IMR-90 (cell line): ENCODE measurements around the gene KIF1C. TPM values are rescaled to one million over a fixed set of nuclear protein-coding genes. Genes with fewer than 3 reads are reported as not detected.

Source experiments
- ATAC-seq: fragments of 200-7000 bp; cut with Tn5 transposase; 2 replicates; pipeline ENCODE4 v1.9.1; 2020; ENCODE audit warnings: low read depth, mild to moderate bottlenecking, moderate library complexity
- BruUV-seq: library from RNA; stranded (reverse); fragments of 400-500 nt; replicated peaks from 2 replicates; lab custom pipeline; 2021; lab: Mats Ljungman, UMichigan
- CTCF ChIA-PET: fragments of 300-600 bp; formaldehyde crosslinking; extraction: SDS; loops from one replicate; lab custom pipeline; 2021; ENCODE audit warnings: antibody characterized with exemption; lab: Yijun Ruan, JAX
- POLR2A ChIA-PET: fragments of 300-600 bp; sonication (Branson Sonifier 250); formaldehyde crosslinking; loops from one replicate; lab custom pipeline; 2022; ENCODE audit warnings: antibody characterized with exemption; ENCODE audit not compliant: unreplicated experiment; lab: Charles Lee
- DNase-seq: peaks from one replicate; pipeline ENCODE4 v3.0.0; 2013
- H2AFZ ChIP-seq: replicated peaks from 2 replicates; pipeline ENCODE3; 2013; ENCODE audit warnings: low read length, mild to moderate bottlenecking; ENCODE audit not compliant: poor library complexity
- H2AK5ac ChIP-seq: 2 replicates; pipeline ENCODE4 v1.6.1; 2013; ENCODE audit warnings: low read depth, low read length, inconsistent platforms
- H2AK9ac ChIP-seq: replicated peaks from 2 replicates; pipeline ENCODE3; 2013; ENCODE audit warnings: mild to moderate bottlenecking, low read depth, low read length, moderate library complexity; ENCODE audit not compliant: poor library complexity
- H2BK120ac ChIP-seq: 2 replicates; pipeline ENCODE4 v1.6.1; 2013; ENCODE audit warnings: low read depth, low read length, inconsistent platforms
- H2BK15ac ChIP-seq: 3 replicates; pipeline ENCODE4 v1.6.1; 2013; ENCODE audit warnings: low read depth, low read length, inconsistent platforms
- H2BK20ac ChIP-seq: 2 replicates; pipeline ENCODE4 v1.6.1; 2013; ENCODE audit warnings: low read depth, mild to moderate bottlenecking, inconsistent platforms, low read length, moderate library complexity
- H2BK5ac ChIP-seq: 2 replicates; pipeline ENCODE4 v1.6.1; 2013; ENCODE audit warnings: mild to moderate bottlenecking, low read depth, low read length, inconsistent platforms; ENCODE audit not compliant: poor library complexity, severe bottlenecking
- H3K14ac ChIP-seq: replicated peaks from 2 replicates; pipeline ENCODE4 v1.6.1; 2013; ENCODE audit warnings: low read depth, low read length, inconsistent platforms
- H3K18ac ChIP-seq: 2 replicates; pipeline ENCODE4 v1.6.1; 2013; ENCODE audit warnings: low read depth, low read length, control low read depth
- H3K23ac ChIP-seq: 2 replicates; pipeline ENCODE4 v1.6.1; 2013; ENCODE audit warnings: low read depth, low read length, inconsistent platforms
- H3K27ac ChIP-seq: 2 replicates; pipeline ENCODE4 v1.5.1; 2013; ENCODE audit warnings: mild to moderate bottlenecking, control low read depth, low read length; ENCODE audit not compliant: insufficient read depth
- H3K27me3 ChIP-seq: 2 replicates; pipeline ENCODE4 v1.6.1; 2013; ENCODE audit warnings: low read length; ENCODE audit not compliant: control insufficient read depth, insufficient read depth
- H3K36me3 ChIP-seq: 2 replicates; pipeline ENCODE4 v1.6.1; 2013; ENCODE audit warnings: low read length, mixed read lengths; ENCODE audit not compliant: control insufficient read depth, insufficient read depth
- H3K4ac ChIP-seq: 2 replicates; pipeline ENCODE4 v1.6.1; 2013; ENCODE audit warnings: low read depth, low read length, inconsistent platforms
- H3K4me1 ChIP-seq: 2 replicates; pipeline ENCODE4 v1.6.1; 2013; ENCODE audit warnings: low read length, mixed read lengths; ENCODE audit not compliant: control insufficient read depth, insufficient read depth
- H3K4me2 ChIP-seq: 2 replicates; pipeline ENCODE4 v1.6.1; 2013; ENCODE audit warnings: low read depth, mild to moderate bottlenecking, control low read depth, low read length, moderate library complexity
- H3K4me3 ChIP-seq: 2 replicates; pipeline ENCODE4 v1.5.1; 2013; ENCODE audit warnings: low read depth, mild to moderate bottlenecking, control low read depth, low read length, moderate library complexity; ENCODE audit not compliant: insufficient read depth
- H3K56ac ChIP-seq: 2 replicates; pipeline ENCODE4 v1.6.1; 2013; ENCODE audit warnings: low read length, inconsistent platforms; ENCODE audit not compliant: insufficient read depth; ENCODE audit errors: extremely low read depth
- H3K79me1 ChIP-seq, 2 experiments: 2 replicates each; pipeline ENCODE4 v1.6.1; 2013; ENCODE audit warnings: low read length in 2 of 2, inconsistent platforms in 1 of 2, low read depth in 1 of 2
- H3K9ac ChIP-seq: 2 replicates; pipeline ENCODE4 v1.6.1; 2013; ENCODE audit warnings: low read depth, low read length, control low read depth
- H3K9me1 ChIP-seq: 2 replicates; pipeline ENCODE4 v1.6.1; 2013; ENCODE audit warnings: low read length, inconsistent platforms; ENCODE audit not compliant: insufficient read depth
- H3K9me3 ChIP-seq: 2 replicates; pipeline ENCODE4 v1.6.1; 2013; ENCODE audit warnings: low read length; ENCODE audit not compliant: control insufficient read depth, insufficient read depth
- H4K20me1 ChIP-seq: 2 replicates; pipeline ENCODE4 v1.6.1; 2013; ENCODE audit warnings: low read length, inconsistent platforms; ENCODE audit not compliant: insufficient read depth
- H4K5ac ChIP-seq: 2 replicates; pipeline ENCODE4 v1.6.1; 2013; ENCODE audit warnings: mild to moderate bottlenecking, low read depth, low read length, control low read depth
- H4K8ac ChIP-seq, 2 experiments: 2 replicates each; pipeline ENCODE4 v1.6.1; 2013; ENCODE audit warnings: low read depth in 2 of 2, low read length in 2 of 2, control low read depth in 1 of 2, inconsistent platforms in 1 of 2
- H4K91ac ChIP-seq: 2 replicates; pipeline ENCODE4 v1.6.1; 2013; ENCODE audit warnings: low read depth, low read length, inconsistent platforms; ENCODE audit not compliant: insufficient read depth
- BHLHE40 ChIP-seq: fragments of 150-350 bp; IDR thresholded peaks from 2 replicates; pipeline ENCODE4 v1.6.1; 2016; ENCODE audit warnings: mild to moderate bottlenecking, low read depth, low read length
- CEBPB ChIP-seq: IDR thresholded peaks from 2 replicates; pipeline ENCODE4 v1.6.1; 2012; ENCODE audit warnings: low read depth, low read length, improper control_type of control experiment
- CHD1 ChIP-seq: IDR thresholded peaks from 2 replicates; pipeline ENCODE4 v1.6.1; 2012; ENCODE audit warnings: low read depth, low read length, improper control_type of control experiment
- CTCF ChIP-seq: conservative IDR thresholded peaks from 2 replicates; pipeline ENCODE4 v1.5.1; 2012; ENCODE audit warnings: mild to moderate bottlenecking, low read depth, low read length, improper control_type of control experiment
- FOS ChIP-seq: fragments of 150-350 bp; IDR thresholded peaks from 2 replicates; pipeline ENCODE4 v1.6.1; 2016; ENCODE audit warnings: low read depth, low read length
- MAFK ChIP-seq: IDR thresholded peaks from 2 replicates; pipeline ENCODE4 v1.6.1; 2012; ENCODE audit warnings: low read depth, low read length, improper control_type of control experiment
- MAZ ChIP-seq: IDR thresholded peaks from 2 replicates; pipeline ENCODE4 v1.6.1; 2012; ENCODE audit warnings: low read depth, mild to moderate bottlenecking, low read length, improper control_type of control experiment, moderate library complexity, borderline replicate concordance
- MXI1 ChIP-seq: IDR thresholded peaks from 2 replicates; pipeline ENCODE4 v1.6.1; 2012; ENCODE audit warnings: low read depth, mild to moderate bottlenecking, low read length, moderate library complexity, borderline replicate concordance
- NFE2L2 ChIP-seq: fragments of 150-350 bp; IDR thresholded peaks from 2 replicates; pipeline ENCODE4 v1.6.1; 2016; ENCODE audit warnings: low read depth, mild to moderate bottlenecking, low read length
- POLR2A ChIP-seq: IDR thresholded peaks from 2 replicates; pipeline ENCODE4 v1.6.1; 2012; ENCODE audit warnings: mild to moderate bottlenecking, low read depth, low read length
- RAD21 ChIP-seq: IDR thresholded peaks from 2 replicates; pipeline ENCODE4 v1.6.1; 2012; ENCODE audit warnings: low read length, improper control_type of control experiment
- RCOR1 ChIP-seq: IDR thresholded peaks from 2 replicates; pipeline ENCODE4 v1.6.1; 2012; ENCODE audit warnings: mild to moderate bottlenecking, low read length, improper control_type of control experiment; ENCODE audit not compliant: insufficient replicate concordance
- RFX5 ChIP-seq: IDR thresholded peaks from 2 replicates; pipeline ENCODE4 v1.8.0; 2012; ENCODE audit warnings: low read depth, mild to moderate bottlenecking, low read length, moderate library complexity
- SMC3 ChIP-seq: fragments of 150-350 bp; IDR thresholded peaks from 2 replicates; pipeline ENCODE4 v1.6.1; 2016; ENCODE audit warnings: low read depth, mild to moderate bottlenecking, antibody characterized with exemption, low read length, moderate library complexity
- USF2 ChIP-seq: fragments of 150-350 bp; IDR thresholded peaks from 2 replicates; pipeline ENCODE4 v1.6.1; 2017; ENCODE audit warnings: mild to moderate bottlenecking, antibody characterized with exemption, low read length, low read depth
- WGBS, 2 experiments: methylation state at CpG; one replicate each; pipeline versions ENCODE4 v1.1.5 to v1.1.7; 2013; ENCODE audit warnings: missing lambda C conversion rate in 2 of 2; ENCODE audit not compliant: insufficient read length in 1 of 2; ENCODE audit errors: extremely low coverage in 2 of 2; 5-methylcytosine and 5-hydroxymethylcytosine counted together
- dilution Hi-C: fragments of 300-500 bp; cut with HindIII; formaldehyde crosslinking; loops from one replicate; pipeline ENCODE4 v1.14.3; 2018; ENCODE audit warnings: low sequenced_read_pairs; ENCODE audit not compliant: unreplicated experiment
- in situ Hi-C: fragments of 300-500 bp; cut with MboI; formaldehyde crosslinking; loops from 3 replicates; pipeline ENCODE4 v1.14.3; 2019; ENCODE audit warnings: low sequenced_read_pairs, inconsistent platforms, mixed read lengths
- intact Hi-C: fragments of 100-400 bp; cut with micrococcal nuclease; formaldehyde crosslinking; loops from 2 replicates; pipeline ENCODE4 v1.10.0; 2022
- polyA plus RNA-seq, 3 experiments: library from polyadenylated mRNA; depleted of rRNA; stranded (reverse); fragments of >200 nt; gene quantifications; 2 replicates each; pipeline ENCODE4 v1.2.3, GENCODE V29; 2012; ENCODE audit warnings: low replicate concordance in 1 of 3
- total RNA-seq: library from RNA; depleted of rRNA; stranded (reverse); fragments of >200 nt; gene quantifications from 2 replicates; pipeline ENCODE4 v1.2.3, GENCODE V29; 2012
- TF ChIP-seq, protein P1 (sequence below): fragments of 150-350 bp; IDR thresholded peaks from 2 replicates; pipeline ENCODE4 v1.6.1; 2016; ENCODE audit warnings: low read depth, mild to moderate bottlenecking, low read length, moderate library complexity, borderline replicate concordance

Gene KIF1C
- total and polyA plus RNA-seq, 2 of the 4 experiments (the other 2 are of a cell fraction): 27.4 to 28.7 TPM

DNA sequence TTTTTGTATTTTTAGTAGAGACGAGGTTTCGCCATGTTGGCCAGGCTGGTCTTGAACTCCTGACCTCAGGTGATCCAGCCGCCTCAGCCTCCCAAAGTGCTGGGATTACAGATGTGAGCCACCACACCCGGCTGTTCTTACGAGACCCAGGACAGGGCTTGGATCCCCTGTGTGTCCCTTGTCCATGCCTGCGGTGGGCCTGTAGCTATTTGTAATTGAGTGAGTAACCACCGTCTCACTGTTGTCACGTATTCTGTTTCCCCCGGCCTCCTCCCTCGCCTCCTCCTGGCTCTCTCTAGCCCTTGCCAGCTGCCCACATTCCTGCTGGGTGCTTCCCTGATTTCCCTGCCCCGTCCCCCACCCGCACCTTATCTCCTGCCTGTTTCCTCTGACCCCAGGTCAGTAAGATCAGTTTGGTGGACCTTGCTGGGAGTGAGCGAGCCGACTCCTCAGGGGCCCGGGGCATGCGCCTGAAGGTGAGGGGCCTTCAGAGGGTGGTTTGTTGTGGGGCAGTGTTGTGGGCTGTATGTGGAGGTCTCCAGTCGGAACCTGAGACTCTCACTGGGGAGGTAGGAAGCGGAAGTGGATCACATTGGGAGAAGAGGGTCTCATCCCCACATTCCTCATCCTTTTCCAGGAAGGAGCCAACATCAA is 5.6 kb downstream of the KIF1C start:
- Histone ChIP-seq H3K4me3 (no peak overlapping the region), H2AK5ac (no peak overlapping the region), H3K9me3 (no peaks in the 10 kb centered on the region), H3K4ac (no peak overlapping the region), H2BK120ac (no peak overlapping the region), H4K5ac (no peak overlapping the region), H3K23ac (no peak overlapping the region), H4K91ac (no peak overlapping the region), H3K9ac (no peak overlapping the region), H3K4me2 (no peak overlapping the region), H2BK20ac (no peak overlapping the region), H4K8ac (no peak overlapping the region), H3K18ac (no peak overlapping the region), H3K27ac (no peak overlapping the region), H3K79me1 (peaks cover 30 to 54% of the 10 kb centered on the region in 2 experiments), H3K36me3 (peaks cover 65% of the 10 kb centered on the region), H3K4me1 (peaks cover 17% of the 10 kb centered on the region), H3K9me1 (peaks cover 23% of the 10 kb centered on the region), H2AFZ (no peak overlapping the region), H3K14ac (no peak overlapping the region), H2AK9ac (no peak overlapping the region), H2BK15ac (no peak overlapping the region), H4K20me1 (peaks cover 26% of the 10 kb centered on the region), H2BK5ac (no peak overlapping the region), H3K27me3 (no peaks in the 10 kb centered on the region), H3K56ac (no peak overlapping the region)
- DNase-seq (no peak), ATAC-seq (no peak)
- TF ChIP-seq MAZ: no peak
- TF ChIP-seq CHD1: no peak
- TF ChIP-seq CEBPB: no peak
- no peak for TF ChIP-seq FOS
- TF ChIP-seq RAD21: no peak
- no peak for TF ChIP-seq MAFK
- TF ChIP-seq CTCF: no peak
- TF ChIP-seq, protein P1, sequence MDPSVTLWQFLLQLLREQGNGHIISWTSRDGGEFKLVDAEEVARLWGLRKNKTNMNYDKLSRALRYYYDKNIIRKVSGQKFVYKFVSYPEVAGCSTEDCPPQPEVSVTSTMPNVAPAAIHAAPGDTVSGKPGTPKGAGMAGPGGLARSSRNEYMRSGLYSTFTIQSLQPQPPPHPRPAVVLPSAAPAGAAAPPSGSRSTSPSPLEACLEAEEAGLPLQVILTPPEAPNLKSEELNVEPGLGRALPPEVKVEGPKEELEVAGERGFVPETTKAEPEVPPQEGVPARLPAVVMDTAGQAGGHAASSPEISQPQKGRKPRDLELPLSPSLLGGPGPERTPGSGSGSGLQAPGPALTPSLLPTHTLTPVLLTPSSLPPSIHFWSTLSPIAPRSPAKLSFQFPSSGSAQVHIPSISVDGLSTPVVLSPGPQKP: no peak
- TF ChIP-seq USF2: no peak
- TF ChIP-seq RFX5: no peak
- no peak for TF ChIP-seq NFE2L2
- no peak for TF ChIP-seq RCOR1
- no peak for TF ChIP-seq MXI1
- no peak for TF ChIP-seq SMC3
- no peak for TF ChIP-seq POLR2A
- TF ChIP-seq BHLHE40: no peak
- intact Hi-C loops (no loop called here), dilution Hi-C loops (no loop called here), in situ Hi-C loops (no loop called here)
- no TSS peak for BruUV-seq
- WGBS, 2 experiments: no CpG with 5 or more reads among the region's 18 CpGs
- ChIA-PET POLR2A (no interaction called here), CTCF (no interaction called here)
